Activated B cell treated with CpG ODN at 0.5 μM for 24 hours (primary cell): ENCODE results near the gene PPP1R9B. TPM values are rescaled to one million over a fixed set of nuclear protein-coding genes. Genes with fewer than 3 reads are reported as not detected.
A peak's percentile ranks its signal among the peaks of the same experiment; 100 is the strongest.

Experiments used
- ATAC-seq: fragments of 200-7000 bp; cut with Tn5 transposase; one replicate; pipeline ENCODE4 v1.10.0; 2021; ENCODE audit warnings: low read depth, mild to moderate bottlenecking, moderate library complexity
- CTCF ChIA-PET: fragments of 350-600 bp; sonication (Branson Sonifier 250); formaldehyde crosslinking; loops from one replicate; lab custom pipeline; 2021; ENCODE audit warnings: antibody characterized with exemption; lab: Charles Lee
- POLR2A ChIA-PET: fragments of 350-600 bp; sonication (Branson Sonifier 250); formaldehyde crosslinking; loops from one replicate; lab custom pipeline; 2021; ENCODE audit warnings: antibody characterized with exemption; lab: Charles Lee
- DNase-seq: peaks from one replicate; pipeline ENCODE4 v3.0.0; 2022
- H3K27ac Mint-ChIP-seq: one replicate; pipeline ENCODE4 v1.8.0; 2020; ENCODE audit warnings: mixed read lengths
- H3K27me3 Mint-ChIP-seq: one replicate; pipeline ENCODE4 v1.8.0; 2021; ENCODE audit warnings: mixed read lengths
- H3K36me3 Mint-ChIP-seq: one replicate; pipeline ENCODE4 v1.8.0; 2021; ENCODE audit warnings: low read depth, mixed read lengths
- H3K4me1 Mint-ChIP-seq: one replicate; pipeline ENCODE4 v1.8.0; 2021; ENCODE audit warnings: mixed read lengths
- H3K4me3 Mint-ChIP-seq: one replicate; pipeline ENCODE4 v1.8.0; 2020; ENCODE audit warnings: mild to moderate bottlenecking, mixed read lengths
- H3K9me3 Mint-ChIP-seq: one replicate; pipeline ENCODE4 v1.8.0; 2020; ENCODE audit warnings: mixed read lengths
- CTCF ChIP-seq: fragments of 200-600 bp; IDR thresholded peaks from one replicate; pipeline ENCODE4 v1.8.0; 2022; ENCODE audit warnings: antibody characterized with exemption, mild to moderate bottlenecking
- intact Hi-C: fragments of 100-400 bp; cut with micrococcal nuclease; formaldehyde crosslinking; loops from one replicate; pipeline ENCODE4 v1.15.1; 2024
- total RNA-seq: library from RNA; stranded (reverse); gene quantifications from 2 replicates; pipeline ENCODE4 v1.2.3, GENCODE V29; 2022

The PPP1R9B gene
- total RNA-seq, 1 donor from 2014 or later = 313 TPM

- peak; percentile 32 for ATAC-seq
- no peak for DNase-seq
- Mint-ChIP-seq H3K27me3 (no peaks in the 10 kb centered on the region), H3K4me1 (peaks cover 15% of the 10 kb centered on the region), H3K27ac (no peak overlapping the region), H3K36me3 (no peaks in the 10 kb centered on the region), H3K4me3 (no peak overlapping the region), H3K9me3 (no peaks in the 10 kb centered on the region)
- intact Hi-C loops = no loop called here
- TF ChIP-seq CTCF = no peak
- CTCF ChIA-PET = interaction anchor here (1.4 to 3.8 kb wide), 7 partner anchors 10 to 99 kb away, joined by 3 to 86 read pairs (median 8); partner anchors contain the start of gene COL1A1
- POLR2A ChIA-PET = interaction anchor here (0.5 to 2.9 kb wide), 5 partner anchors 8 to 154 kb away, joined by 3 to 19 read pairs (median 3); no protein-coding TSS in a partner anchor
Observed at GRCh38 chr17:50170662-50171370, 20.3 kb upstream of the PPP1R9B start.

- POLR2A ChIA-PET = interaction anchor here (0.5 to 2.9 kb wide), 7 partner anchors 18 to 128 kb away, joined by 3 to 19 read pairs (median 6); no protein-coding TSS in a partner anchor
- no peaks in the 10 kb centered on the region for H3K9me3 Mint-ChIP-seq
- DNase-seq (no peak), ATAC-seq (no peak)
- CTCF ChIA-PET = interaction anchor here (0.6 to 3.8 kb wide), 29 partner anchors 8 to 127 kb away, joined by 3 to 86 read pairs (median 4); partner anchors contain the start of genes COL1A1, PPP1R9B and TMEM92
- no peaks in the 10 kb centered on the region for H3K27me3 Mint-ChIP-seq
- H3K4me1 Mint-ChIP-seq = peaks cover 21% of the 10 kb centered on the region
- H3K36me3 Mint-ChIP-seq = no peaks in the 10 kb centered on the region
- no peak for TF ChIP-seq CTCF
- no peak overlapping the region for H3K27ac Mint-ChIP-seq
- intact Hi-C loops = loop anchor here (1.0 to 10.0 kb wide), 4 partner anchors 28 to 145 kb away; no protein-coding TSS in a partner anchor
- H3K4me3 Mint-ChIP-seq = no peak overlapping the region
Observed at GRCh38 chr17:50169881-50170459, 19.5 kb upstream of the PPP1R9B start.

- no peak for TF ChIP-seq CTCF
- H3K27ac Mint-ChIP-seq = peak overlapping the region; percentile 50
- H3K4me3 Mint-ChIP-seq = peak overlapping the region; percentile 49
- intact Hi-C loops = loop anchor here (1.0 to 10.0 kb wide), 4 partner anchors 29 to 144 kb away; no protein-coding TSS in a partner anchor
- H3K36me3 Mint-ChIP-seq = no peaks in the 10 kb centered on the region
- H3K9me3 Mint-ChIP-seq = no peaks in the 10 kb centered on the region
- peak; percentile 53 for DNase-seq
- peak; percentile 81 for ATAC-seq
- peaks cover 29% of the 10 kb centered on the region for H3K4me1 Mint-ChIP-seq
- ChIA-PET POLR2A (interaction anchor here (0.5 to 2.9 kb wide), 8 partner anchors 17 to 129 kb away, joined by 3 to 19 read pairs (median 6); no protein-coding TSS in a partner anchor), CTCF (interaction anchor here (0.6 to 3.8 kb wide), 29 partner anchors 8 to 127 kb away, joined by 3 to 86 read pairs (median 4); partner anchors contain the start of genes COL1A1, PPP1R9B and TMEM92)
- no peaks in the 10 kb centered on the region for H3K27me3 Mint-ChIP-seq
Observed at GRCh38 chr17:50169121-50169764, 18.8 kb upstream of the PPP1R9B start.

GRCh38 chr17:50168319-50168718 is 17.8 kb upstream of the PPP1R9B start:
- H3K9me3 Mint-ChIP-seq = no peaks in the 10 kb centered on the region
- H3K4me3 Mint-ChIP-seq = no peak overlapping the region
- DNase-seq (no peak), ATAC-seq (no peak)
- ChIA-PET CTCF (interaction anchor here (1.2 to 3.8 kb wide), 4 partner anchors 28 to 128 kb away, joined by 5 to 86 read pairs (median 28); partner anchors contain the start of gene COL1A1), POLR2A (interaction anchor here (0.6 to 2.9 kb wide), 3 partner anchors 11 to 20 kb away, joined by 3 to 19 read pairs (median 5); no protein-coding TSS in a partner anchor)
- H3K4me1 Mint-ChIP-seq = peaks cover 38% of the 10 kb centered on the region
- intact Hi-C loops = loop anchor here (10.0 kb wide), 1 partner anchor 144 kb away; no protein-coding TSS in a partner anchor
- H3K27me3 Mint-ChIP-seq = no peaks in the 10 kb centered on the region
- TF ChIP-seq CTCF = no peak
- no peak overlapping the region for H3K27ac Mint-ChIP-seq
- no peaks in the 10 kb centered on the region for H3K36me3 Mint-ChIP-seq
